Testis (tissue), 2 donors: Measurements from ENCODE around the gene CDC20.

ENCODE experiments used
- POLR2A ChIP-seq: fragments of 450-650 bp; IDR thresholded peaks from one replicate; pipeline ENCODE4 v1.6.1; 2017; ENCODE audit warnings: antibody characterized with exemption, mild to moderate bottlenecking, moderate library complexity
- TF ChIP-seq, protein P1 (sequence below), 3 experiments: fragments of 450-650 bp in 2 of 3; fragments of 200-600 bp in 1 of 3; sonication (generic) in 1 of 3; IDR thresholded peaks; one replicate each; pipeline ENCODE4 v1.5.1; 2016 to 2019; ENCODE audit warnings: antibody characterized with exemption in 3 of 3, mild to moderate bottlenecking in 2 of 3, moderate library complexity in 1 of 3

DNA sequence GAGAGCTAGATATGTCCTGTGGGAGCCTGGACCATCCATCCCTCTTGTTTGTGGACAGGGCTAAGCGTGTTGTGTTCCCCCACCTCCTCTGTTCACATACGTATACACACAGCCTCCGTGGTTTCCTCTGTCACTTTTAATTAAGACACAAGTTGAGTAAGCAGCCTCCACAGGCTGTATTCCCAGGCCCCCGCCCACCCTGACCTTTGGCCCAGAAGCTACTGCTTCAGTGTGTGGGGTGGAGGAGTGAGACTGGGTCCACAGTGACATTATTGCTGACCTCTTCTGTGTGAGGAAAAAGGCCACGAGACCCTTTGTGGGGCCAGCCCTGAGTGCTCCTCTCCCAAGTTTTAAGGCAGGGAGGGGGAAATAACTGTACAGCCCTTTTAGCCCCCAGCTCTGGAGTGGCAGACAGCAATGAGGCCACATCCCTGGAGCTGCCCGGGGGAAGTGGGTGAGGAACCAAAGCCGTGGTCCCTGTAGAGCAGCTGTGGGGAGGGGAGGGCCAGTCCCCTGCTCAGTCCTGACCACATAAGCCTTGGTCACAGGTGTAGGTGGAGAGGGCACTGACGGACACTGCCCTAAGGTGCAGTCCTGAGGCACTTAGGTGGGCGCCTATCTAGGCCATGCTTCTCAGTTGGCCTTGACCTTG lies 4.6 kb downstream of the CDC20 start:
- TF ChIP-seq, protein P1, sequence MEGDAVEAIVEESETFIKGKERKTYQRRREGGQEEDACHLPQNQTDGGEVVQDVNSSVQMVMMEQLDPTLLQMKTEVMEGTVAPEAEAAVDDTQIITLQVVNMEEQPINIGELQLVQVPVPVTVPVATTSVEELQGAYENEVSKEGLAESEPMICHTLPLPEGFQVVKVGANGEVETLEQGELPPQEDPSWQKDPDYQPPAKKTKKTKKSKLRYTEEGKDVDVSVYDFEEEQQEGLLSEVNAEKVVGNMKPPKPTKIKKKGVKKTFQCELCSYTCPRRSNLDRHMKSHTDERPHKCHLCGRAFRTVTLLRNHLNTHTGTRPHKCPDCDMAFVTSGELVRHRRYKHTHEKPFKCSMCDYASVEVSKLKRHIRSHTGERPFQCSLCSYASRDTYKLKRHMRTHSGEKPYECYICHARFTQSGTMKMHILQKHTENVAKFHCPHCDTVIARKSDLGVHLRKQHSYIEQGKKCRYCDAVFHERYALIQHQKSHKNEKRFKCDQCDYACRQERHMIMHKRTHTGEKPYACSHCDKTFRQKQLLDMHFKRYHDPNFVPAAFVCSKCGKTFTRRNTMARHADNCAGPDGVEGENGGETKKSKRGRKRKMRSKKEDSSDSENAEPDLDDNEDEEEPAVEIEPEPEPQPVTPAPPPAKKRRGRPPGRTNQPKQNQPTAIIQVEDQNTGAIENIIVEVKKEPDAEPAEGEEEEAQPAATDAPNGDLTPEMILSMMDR (IDR thresholded peaks at IDR 0.05): no peak
- TF ChIP-seq POLR2A: no peak
